GM19463 (cell line): ENCODE results near the gene ERVW-1.

ENCODE experiments used
- ATAC-seq: cut with Tn5 transposase; IDR thresholded peaks from one replicate; pipeline ENCODE4 v1.9.1; 2021; ENCODE audit warnings: mild to moderate bottlenecking, moderate library complexity; ENCODE audit not compliant: unreplicated experiment

Gene ERVW-1

DNA sequence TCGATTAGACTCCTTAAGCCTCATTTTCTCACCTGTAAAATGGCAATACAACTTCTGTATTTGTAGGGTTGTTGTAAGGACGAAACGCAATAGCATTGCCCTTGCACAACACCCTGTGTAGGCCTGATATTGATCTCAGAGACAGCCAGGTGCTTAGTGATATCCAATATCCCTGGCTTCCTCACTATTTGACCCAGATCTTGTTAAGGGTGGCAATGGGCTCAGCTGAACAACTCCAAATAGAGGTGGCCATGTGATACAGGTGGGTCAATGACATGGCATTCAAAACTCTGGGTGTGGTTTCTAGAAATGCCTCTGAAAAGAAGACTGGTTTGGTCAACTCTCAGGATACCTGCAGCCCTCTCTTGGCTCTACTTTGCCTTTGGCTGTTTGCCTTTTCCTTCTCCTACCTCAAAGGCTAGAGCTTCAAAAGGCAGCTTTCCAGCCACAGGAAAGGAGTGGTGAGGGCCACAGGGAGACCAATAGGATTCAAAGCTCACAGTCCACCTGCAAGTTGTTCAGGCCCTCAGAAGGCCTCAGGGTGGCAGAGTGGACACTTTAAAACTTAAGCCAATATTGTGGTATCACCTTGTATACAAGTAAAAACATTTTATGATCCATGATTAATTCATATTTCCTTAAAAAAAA is 45.3 kb downstream of the ERVW-1 start:
- no peak for ATAC-seq

DNA sequence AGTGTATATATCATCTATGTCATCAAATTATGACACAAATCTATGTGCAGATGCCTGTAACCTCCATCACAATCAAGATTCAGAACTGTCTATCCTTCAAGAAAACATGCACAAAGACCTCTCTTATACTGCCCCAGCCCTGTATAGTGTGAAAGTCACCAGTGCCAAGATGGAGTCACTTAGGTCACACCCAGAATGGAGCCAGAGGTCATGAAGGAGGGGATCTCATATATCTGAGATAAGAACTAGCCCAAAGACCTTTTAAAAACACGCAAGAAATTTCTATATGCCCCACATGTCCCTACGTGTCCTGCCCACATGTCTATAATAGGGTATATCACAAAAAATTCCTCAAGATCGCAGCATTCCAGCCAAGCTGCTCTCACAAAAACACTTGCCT is 50.6 kb downstream of the ERVW-1 start:
- no peak for ATAC-seq

DNA sequence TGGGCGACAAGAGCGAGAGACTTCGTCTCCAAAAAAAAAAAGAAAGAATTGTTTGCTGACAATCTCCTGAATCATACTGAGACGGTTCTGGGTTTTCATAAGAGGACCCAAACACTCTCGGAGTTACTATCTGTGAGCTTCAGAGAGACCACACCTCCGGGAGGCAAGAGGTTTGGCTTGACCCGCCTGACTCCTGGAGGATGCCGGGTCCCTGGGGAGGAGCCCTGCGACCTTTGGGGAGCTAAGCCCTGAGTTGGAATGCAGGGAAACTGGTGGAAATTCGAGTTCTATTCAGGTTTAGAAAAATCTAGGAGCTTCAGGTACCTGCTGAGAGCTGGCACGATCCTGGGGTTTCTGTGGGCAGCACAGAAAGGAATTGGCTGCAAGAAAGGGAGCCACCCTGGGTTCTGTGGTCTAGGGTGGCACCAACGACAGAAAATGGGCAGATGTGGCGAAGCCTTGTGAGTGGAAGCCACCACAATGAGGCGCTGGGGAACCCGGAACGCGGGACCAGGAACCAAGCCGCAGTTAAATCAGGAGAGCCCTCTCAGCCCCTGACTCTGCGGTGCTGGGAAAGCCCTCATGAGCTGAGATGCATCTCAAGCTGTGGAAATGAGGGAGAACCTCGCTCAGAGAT is 52.3 kb downstream of the ERVW-1 start:
- no peak for ATAC-seq

DNA sequence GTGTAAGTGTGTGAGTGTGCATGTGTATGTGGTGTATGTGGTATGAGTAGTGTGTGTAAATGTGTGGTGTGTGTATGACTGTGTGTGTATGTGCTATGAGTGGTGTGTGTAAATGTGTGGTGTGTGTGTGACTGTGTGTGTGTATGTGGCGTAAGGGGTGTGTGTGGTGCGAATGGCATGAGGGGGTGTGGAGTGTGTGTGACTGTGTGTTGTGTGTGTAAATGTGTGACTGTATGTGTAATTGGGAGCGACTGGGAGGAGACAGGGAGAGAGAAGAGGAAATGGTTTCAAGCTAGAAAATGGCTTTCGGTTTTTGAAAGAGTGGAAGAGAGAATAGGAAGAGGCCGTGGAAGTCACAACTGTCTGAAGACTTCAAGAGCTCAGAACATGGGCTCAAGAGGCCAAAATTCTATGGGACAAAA is 54.0 kb downstream of the ERVW-1 start:
- ATAC-seq, result no peak

- no peak for ATAC-seq
Measured at GRCh38 chr7:92422926-92423325, 54.8 kb downstream of the ERVW-1 start.

DNA sequence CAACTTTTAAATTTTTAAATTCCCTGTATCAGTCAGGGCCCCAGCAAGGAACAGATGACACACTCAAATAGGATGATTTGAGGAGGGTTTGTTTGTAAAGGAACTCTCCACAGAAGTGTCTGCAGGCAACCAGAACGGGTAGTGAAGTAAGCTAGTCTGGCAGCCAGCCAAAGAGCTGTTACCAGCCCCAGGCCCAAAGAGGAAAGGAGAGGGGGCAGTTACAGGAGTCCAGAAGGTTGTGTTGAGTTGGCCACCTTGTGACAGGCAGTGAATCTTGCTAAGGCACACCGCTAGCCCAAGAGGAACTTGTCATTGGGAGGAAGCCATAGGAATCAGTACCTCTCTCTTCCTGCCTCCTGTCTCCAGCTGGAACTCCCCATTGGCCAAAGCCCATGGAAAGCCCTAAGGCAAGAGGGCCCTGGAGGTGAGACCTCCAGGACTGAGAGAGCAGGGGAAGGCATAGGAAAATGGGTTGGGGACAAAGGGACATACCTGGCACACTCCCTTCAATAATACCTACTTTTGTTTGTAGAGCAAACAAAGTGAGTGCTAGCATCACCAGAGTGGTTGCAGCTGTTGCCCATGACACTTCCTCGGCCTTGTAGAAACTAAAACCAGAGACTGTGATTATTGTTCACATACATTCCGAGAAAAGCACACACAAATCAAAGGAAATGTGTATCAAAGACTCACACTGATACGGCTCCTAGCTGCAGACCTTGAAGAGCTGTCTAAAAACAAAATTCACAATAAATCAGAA is 55.9 kb downstream of the ERVW-1 start:
- ATAC-seq, result no peak
